OCI-LY7 (cell line): Measurements from ENCODE around the gene ARL15.

Experiments used
- EZH2phosphoT487 ChIP-seq: fragments of 200-600 bp; sonication (generic); IDR thresholded peaks from 2 replicates; pipeline ENCODE4 v1.6.1; 2018; ENCODE audit warnings: low read depth, borderline replicate concordance, mild to moderate bottlenecking, mixed run types, antibody characterized with exemption, low read length, moderate library complexity, mixed read lengths
- TF ChIP-seq, protein P1 (sequence below): fragments of 200-600 bp; sonication (generic); conservative IDR thresholded peaks from 2 replicates; pipeline ENCODE4 v1.5.1; 2014; ENCODE audit warnings: mild to moderate bottlenecking, antibody characterized with exemption, low read length, moderate library complexity, mixed read lengths

DNA sequence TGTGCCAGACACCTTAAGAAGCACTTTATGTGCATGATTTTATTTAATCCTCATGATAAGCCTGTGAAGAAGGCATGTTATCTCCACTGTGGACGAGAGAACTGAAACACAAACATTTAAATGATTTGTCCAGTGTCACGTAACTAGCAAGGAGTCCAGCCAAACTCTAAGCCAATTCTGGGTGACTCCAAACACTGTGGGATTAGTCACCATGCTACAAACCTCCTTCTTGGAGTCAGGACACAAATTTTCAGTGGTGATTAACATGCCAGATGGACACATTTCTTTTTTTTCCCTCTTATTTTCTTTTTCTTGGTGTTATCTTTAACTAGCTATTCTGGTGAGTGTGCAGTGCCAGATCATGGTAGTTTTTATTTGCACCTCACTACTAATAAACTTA, 433.1 kb downstream of the ARL15 start:
- TF ChIP-seq, protein P1, sequence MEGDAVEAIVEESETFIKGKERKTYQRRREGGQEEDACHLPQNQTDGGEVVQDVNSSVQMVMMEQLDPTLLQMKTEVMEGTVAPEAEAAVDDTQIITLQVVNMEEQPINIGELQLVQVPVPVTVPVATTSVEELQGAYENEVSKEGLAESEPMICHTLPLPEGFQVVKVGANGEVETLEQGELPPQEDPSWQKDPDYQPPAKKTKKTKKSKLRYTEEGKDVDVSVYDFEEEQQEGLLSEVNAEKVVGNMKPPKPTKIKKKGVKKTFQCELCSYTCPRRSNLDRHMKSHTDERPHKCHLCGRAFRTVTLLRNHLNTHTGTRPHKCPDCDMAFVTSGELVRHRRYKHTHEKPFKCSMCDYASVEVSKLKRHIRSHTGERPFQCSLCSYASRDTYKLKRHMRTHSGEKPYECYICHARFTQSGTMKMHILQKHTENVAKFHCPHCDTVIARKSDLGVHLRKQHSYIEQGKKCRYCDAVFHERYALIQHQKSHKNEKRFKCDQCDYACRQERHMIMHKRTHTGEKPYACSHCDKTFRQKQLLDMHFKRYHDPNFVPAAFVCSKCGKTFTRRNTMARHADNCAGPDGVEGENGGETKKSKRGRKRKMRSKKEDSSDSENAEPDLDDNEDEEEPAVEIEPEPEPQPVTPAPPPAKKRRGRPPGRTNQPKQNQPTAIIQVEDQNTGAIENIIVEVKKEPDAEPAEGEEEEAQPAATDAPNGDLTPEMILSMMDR: no peak
- TF ChIP-seq EZH2phosphoT487: no peak
